Nucleus accumbens (tissue), 56 donors: ENCODE measurements around the gene EME1.

Source experiments
- DNase-seq, 56 donors: peaks; one replicate each; lab custom pipeline; 2025; lab: John Stamatoyannopoulos, UW

EME1 gene

DNA sequence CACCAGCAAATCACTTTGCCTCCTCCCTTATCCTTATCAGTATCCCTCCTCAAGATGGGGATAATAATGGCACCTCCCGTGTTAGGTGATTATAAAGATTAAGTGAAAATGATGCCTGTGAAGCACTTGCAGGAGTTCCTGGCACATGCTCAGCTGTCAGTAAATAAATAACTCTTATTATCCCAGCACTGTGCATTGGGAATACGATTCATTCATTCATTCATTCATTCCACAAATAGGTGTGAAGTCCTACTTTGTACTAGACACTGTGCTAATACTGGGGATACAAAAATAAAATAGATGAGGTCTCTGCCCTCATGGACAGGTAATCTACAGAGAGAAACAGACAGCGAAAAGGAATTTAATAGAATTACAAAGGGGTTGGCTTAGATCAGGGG is 25.1 kb upstream of the EME1 start:
- DNase-seq = no peak

DNA sequence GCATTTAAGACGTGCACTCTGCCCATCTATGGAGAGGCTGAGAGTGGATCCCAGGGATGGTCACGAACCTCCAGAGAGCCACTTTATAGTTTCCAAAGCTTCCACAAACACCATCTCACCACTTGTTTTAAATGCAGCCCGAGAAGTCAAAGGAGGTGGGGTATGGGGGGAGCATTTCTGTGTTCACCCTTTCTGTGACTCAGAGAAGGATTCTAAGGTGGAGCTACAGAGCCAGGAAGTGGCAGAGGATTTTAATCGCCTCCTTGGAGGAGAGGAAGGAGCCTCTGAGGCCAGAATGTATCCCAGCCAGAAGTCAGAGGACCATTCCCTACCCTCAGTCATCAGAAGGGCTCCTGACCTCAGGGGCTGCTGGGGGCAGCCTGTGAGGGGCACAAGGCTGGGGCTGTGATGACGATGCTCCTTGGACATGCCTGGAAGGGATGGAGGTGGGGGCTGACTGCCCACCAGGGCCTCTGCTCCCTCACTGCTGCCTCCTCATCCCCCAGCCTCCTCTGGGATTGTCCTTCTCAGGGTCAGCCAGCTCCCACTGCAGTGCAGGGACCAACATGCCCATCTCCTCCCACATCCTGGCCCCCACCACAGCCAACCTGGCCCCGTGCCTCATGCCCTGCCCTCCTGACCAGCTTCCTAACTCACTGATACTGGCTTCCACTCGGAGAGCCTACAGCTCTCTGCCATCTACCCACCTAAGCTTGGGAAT is 24.3 kb upstream of the EME1 start:
- DNase-seq = no peak

DNA sequence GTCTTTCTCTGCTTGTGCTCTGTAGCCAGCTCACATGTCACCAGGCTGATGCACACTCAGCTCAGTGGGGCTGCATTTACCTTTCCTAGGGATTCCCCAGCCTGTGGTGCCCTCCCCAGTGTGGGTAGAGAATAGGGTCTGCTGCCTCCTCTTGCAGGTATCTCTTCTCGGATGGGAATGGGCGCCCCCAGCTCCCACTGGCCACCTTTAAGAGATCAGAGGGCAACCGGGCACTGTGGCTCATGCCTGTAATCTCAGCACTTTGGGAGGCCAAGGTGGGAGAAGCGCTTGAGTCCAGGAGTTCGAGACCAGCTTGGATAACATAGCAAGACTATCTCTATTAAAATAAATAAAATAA is 23.8 kb upstream of the EME1 start:
- DNase-seq = no peak

DNA sequence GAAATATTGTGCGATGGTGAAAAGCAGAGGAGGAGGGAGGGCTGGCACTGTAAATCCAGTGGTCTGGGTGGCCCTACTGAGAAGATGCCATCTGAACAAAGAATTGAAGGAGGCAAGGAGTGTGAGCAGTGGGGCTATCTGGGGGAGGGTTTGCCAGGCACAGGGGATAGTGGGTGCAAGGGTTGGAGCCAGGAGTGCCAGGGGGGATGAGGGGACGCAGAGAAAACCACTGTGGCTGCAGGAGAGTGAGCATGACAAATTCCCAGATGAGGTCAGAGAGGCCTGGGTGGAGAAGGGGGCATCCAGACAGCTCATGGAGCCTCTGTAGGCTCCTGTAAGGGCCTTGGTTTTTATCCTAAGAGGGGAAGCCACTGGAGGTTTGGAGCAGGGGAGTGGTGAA is 22.3 kb upstream of the EME1 start:
- no peak for DNase-seq

DNA sequence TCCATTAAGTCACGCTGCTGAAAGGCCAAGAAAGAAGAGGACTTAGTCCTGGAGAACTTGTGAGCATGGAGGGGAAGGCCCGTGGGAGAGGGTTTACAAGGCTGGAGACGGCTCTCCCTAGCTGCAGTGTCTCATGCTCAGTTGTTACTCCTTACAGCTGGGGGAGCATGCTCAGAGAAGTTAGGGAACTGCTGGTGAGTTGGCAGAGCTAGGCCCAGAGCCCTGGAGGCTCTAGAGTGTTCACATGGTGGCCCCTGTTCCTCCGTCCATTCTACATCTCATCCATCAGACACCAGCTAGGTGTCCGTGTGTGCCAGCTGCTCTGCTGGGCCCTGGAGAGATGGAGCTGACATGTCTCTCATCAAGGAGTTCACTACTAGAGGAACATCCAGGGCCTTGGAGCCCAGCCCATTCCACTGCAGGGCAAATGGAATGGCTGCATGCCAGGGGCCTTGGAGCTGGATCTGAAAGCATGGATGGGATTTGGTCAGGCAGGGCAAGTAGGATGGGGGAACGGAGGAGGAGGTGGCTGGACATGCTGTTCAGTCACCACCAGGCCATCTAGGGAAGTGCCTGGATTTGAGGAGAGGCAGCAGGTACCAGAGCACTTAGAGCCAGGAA is 20.8 kb upstream of the EME1 start:
- DNase-seq = no peak

DNA sequence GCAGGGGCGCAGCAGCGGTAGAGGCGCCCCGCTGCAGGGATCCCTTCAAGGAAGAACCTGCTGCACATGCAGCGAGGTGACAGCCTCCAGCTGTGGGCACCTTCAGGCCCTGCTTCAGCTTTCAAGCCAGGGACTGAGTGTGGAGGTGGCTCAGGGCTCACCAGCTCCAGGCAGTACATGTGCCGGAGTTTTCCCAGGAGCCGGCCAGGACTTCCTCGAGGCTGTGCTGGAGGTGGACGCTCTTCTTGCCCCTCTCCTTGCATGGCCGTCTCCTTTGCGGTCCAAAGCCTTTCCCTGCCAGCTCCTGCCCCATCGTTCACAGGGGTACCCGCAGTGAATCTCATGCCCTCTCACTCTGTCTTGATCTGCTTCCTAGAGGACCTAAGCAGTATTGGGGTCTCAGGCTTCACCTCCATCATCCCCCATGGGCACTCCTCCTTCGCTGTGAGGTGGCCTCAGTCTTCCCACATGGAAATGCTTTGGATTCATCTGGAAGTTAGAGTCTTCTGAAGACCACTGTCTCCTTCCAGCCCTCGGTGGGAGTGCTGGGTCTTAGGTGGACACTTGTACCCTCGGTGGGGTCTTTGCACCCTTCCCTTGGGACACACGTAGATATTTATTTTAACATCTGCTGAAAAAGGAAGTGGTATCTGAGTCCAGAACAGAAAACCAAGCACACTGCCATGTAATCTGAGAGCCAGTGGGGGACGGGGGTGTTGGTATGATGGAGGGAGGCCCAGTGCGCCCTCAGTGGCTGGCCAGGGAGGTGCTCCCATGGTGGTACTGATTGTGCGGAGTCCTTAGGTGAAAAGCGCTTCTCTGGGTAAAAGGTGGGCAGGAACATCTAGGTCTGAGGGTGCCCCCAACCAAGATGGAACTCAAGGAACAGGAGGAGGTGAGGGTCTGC is 20.1 kb upstream of the EME1 start:
- DNase-seq = no peak

DNA sequence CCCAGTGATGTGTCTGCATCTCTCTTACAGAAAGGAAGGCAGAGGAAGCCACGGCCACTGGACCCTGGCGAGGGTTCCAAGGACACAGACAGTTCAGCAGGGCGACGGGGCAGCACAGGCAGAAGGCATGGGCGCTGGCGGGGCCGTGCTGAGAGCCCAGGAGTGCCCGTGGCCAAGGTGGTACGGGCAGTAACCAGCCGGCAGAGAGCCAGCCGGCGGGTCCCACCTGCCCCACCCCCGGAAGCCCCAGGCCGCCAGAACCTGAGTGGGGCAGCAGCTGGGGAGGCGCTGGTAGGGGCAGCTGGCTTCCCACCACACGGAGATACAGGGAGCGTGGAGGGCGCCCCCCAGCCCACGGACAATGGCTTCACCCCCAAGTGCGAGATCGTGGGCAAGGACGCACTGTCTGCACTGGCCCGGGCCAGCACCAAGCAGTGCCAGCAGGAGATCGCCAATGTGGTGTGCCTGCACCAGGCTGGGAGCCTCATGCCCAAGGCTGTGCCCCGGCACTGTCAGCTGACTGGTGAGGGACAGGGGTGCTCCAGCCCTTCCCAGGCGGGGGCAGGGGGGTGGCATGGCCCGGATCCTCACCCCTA is 19.3 kb upstream of the EME1 start:
- no peak for DNase-seq

DNA sequence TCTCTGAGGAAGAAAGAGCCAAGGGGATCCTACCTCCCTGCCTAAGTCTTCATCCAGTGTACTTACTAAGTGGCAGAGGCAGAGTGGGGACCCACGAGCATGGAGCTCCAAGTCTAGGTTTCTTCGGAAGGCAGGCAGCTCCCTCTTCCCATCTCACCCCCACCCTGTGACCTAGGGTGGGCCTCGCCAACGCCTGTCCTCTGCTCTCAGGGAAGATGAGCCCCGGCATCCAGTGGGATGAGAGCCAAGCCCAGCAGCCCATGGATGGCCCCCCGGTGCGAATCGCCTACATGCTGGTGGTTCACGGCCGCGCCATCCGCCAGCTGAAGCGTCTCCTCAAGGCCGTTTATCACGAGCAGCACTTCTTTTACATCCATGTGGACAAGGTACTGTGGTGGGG is 18.8 kb upstream of the EME1 start:
- DNase-seq = no peak

DNA sequence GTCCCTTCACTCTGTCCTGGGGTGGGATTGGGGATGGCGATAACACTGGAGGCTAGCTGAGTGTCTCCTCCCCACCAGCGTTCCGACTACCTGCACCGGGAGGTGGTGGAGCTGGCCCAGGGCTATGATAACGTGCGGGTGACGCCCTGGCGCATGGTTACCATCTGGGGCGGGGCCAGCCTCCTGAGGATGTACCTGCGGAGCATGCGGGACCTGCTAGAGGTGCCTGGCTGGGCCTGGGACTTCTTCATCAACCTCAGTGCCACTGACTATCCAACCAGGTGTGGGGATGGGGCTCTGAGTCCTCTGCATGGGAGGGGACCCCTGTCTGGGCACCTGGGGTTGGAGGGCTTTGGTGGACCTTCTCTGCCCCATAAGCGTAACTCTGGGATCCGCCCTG is 18.3 kb upstream of the EME1 start:
- no peak for DNase-seq

DNA sequence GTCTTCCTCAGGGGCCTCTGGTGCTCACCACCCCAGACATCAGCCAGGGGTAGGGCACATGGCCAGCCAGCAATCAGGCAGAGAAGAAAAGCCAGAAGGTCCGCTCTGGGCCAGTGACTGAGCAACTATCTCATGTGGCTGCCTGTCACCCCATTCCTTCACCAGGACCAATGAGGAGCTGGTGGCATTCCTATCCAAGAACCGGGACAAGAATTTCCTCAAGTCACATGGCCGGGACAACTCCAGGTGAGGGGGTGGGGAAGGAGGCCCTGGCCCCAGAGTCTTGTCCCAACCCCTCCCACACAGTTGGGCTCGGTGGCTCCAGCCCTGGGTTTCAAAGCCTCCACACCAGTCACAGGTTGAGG is 17.7 kb upstream of the EME1 start:
- no peak for DNase-seq

DNA sequence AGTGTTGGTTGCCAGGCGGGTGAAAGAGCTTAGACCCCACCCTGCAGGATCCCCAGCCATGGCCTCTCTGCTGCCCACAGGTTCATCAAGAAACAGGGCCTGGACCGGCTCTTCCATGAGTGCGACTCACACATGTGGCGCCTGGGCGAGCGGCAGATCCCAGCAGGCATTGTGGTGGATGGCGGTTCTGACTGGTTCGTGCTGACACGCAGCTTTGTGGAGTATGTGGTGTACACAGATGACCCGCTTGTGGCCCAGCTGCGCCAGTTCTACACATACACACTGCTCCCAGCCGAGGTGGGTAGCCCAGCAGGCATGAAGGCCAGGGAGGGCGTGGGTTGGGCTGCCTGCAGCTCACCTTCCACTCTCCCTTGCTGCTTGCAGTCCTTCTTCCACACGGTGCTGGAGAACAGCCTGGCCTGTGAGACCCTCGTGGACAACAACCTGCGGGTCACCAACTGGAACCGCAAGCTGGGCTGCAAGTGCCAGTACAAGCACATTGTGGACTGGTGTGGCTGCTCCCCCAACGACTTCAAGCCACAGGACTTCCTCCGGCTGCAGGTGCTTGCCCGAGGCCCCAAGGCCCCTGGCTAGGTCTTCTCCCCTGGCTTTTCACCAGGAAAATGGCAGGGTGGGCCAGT is 17.2 kb upstream of the EME1 start:
- no peak for DNase-seq

DNA sequence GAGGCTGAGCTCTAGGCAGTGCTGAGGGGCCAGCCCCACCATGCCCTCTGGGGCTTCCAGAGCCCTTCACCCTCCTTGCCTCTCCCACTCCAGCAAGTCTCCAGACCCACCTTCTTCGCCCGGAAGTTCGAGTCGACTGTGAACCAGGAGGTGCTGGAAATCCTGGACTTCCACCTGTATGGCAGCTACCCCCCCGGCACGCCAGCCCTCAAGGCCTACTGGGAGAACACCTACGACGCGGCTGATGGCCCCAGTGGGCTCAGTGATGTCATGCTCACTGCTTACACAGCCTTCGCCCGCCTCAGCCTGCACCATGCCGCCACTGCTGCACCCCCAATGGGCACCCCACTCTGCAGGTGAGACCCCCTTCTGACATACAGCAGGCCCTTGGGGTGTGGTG is 16.6 kb upstream of the EME1 start:
- no peak for DNase-seq

DNA sequence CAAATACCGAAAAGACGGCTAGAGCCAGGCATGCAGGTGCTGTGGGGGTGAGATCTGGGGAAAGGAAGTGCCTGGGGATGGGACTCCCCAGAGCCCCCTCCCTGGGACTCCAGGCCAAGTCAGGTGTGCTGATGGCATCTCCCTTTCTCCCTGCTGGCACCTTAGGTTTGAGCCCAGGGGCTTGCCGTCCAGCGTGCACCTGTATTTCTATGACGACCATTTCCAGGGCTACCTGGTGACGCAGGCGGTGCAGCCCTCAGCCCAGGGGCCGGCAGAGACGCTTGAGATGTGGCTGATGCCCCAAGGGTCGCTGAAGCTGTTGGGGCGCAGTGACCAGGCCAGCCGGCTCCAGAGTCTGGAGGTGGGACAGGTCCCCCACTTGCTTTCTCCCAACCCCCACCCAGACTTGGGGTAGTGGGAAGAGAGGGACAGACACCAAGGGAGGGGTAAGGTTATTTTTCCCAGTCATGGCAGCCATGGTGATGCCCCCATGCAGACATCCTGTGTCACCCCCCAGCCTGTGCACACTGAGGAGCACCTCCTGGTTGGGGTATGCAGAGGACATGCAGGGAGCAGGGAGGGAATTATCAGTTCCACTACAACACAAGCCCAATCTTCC is 16.0 kb upstream of the EME1 start:
- DNase-seq = no peak

DNA sequence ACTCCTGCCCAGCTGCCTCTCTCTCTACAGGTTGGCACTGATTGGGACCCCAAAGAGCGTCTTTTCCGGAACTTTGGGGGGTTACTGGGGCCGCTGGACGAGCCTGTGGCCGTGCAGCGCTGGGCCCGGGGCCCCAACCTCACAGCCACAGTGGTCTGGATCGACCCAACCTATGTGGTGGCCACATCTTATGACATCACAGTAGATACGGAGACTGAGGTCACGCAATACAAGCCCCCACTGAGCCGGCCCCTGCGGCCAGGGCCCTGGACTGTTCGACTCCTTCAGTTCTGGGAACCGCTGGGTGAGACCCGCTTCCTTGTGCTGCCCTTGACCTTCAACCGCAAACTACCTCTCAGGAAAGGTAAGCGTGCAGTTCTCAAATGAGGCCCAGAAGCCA is 14.9 kb upstream of the EME1 start:
- no peak for DNase-seq

DNA sequence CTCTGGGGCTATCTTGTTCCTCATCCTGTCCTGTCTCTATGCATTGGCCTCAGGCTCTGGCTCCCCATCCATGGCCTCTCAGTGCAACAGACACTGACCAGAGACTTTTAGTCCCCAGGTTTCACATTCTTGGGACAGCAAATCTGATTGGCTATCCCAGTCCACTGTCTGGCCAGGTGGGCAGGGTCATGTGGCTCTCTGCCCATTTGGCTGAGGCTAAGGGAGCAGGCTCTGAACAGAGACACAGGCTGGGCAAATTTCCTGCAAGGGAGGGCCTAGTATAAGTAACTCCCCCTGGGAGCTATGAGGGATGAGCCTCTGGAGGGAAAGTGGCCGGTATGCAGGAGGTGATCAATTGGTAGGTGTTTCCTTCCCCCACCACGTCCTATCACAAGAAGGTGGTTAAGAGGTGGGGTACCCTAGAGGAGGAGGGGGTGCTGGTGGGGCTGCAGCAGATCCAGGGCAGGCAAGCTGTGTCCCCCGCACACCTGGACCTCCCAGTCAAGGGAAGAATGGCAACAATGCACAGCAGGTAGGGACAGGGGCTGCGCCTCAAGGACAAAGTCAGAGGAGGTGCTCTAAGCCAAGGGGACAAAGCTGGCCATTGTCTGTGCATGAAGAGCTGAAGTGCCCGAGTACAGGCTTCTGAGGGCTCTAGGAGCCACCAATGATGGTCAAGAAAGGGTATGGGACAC is 13.9 kb upstream of the EME1 start:
- no peak for DNase-seq

DNA sequence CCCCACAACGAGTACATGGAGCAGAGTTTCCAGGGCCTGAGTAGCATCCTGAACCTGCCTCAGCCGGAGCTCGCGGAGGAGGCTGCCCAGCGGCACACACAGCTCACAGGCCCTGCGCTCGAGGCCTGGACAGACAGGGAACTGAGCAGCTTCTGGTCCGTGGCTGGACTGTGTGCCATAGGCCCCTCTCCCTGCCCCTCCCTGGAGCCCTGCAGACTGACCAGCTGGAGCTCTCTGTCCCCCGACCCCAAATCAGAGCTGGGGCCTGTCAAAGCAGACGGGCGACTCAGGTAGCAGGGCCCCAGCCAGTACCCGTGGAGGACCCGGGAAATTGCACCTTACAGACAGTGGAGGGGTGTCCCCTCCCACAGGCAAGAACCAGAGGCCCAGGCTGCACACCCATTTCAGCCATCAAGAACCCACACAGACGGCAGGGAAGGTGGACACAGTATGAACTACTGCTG is 13.0 kb upstream of the EME1 start:
- no peak for DNase-seq

DNA sequence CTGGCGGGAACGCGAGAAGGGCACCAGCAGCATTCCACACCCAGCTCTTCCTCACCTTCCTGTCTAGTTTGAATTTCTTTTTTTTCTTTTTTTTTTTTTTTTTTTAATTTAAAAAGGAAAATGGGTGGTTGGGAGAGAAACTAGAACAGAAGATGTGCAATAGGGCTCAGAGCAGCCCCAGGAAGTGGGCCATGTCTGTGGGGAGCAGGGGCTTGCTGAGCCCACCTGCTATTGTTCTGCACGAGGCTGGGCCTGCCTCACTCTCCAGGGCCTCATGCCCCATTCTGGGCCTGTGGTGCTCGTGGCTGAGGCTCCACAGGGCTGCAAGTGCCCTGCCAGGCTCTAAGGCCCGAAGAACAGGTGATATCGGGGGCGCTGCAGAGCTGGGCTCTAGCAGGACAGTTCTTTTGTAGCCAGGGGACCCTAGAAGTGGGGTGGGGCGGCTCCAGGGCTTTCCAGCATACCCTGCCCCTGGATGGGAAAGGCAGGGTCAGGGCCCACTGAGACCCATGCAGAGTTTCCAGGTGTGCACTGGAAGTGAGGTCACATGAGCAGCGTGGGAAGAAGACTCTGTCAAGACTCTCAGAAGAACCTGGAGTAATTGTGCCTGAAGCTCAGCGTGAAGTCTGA is 12.4 kb upstream of the EME1 start:
- DNase-seq = no peak

DNA sequence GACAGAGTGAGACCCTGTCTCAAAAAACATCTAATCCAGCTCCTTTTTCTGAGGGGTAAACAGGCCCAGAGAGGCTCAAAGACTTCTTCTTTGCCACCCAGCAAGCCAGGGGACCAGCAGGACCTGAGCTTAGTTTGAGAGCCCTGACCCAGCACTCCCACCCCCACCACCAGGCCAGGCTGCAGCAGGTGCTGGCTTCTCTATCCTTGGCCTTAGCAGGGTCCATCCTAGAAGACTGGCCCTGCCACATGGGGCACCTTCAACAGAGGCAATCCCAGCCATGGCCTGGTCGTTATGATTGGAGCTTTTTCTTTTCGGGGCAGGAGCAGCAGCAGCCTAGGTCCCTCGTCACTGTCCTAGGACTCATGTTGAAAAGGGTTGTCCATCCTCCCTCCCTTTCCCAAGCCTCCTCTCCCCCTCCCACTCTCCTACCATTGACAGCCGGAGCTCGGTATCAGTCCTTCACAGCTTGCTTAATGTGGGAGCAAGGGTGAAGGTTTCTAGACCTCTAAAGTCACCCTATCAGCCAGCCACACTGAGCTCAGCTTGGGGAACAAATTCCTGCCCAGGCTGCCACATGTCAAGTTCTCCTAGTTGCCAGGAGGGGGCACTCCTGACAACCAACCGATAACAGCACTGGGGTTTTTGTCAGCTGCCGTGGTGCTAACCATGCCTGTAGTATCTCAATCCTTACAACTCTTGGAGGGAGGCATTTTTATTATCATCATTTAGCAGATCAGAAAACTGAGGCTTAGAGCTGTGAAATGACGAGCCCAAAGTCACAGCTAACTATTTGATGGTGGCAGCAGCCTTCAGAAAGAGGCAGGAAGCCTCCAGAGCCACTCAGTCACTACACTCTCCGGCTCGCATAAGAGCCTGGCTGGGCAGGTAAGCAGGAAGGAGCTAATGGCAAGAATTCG is 11.2 kb upstream of the EME1 start:
- DNase-seq = peak in 37 of 56 donors; percentile 9 to 75 (median 30)
